Peyer's patch (tissue), 4 donors: ENCODE results near the gene IL4I1. TPM values are rescaled to one million over a fixed set of nuclear protein-coding genes. Genes with fewer than 3 reads are reported as not detected.

Experiments used
- DNase-seq, 3 donors: peaks; one replicate each; pipeline ENCODE4 v3.0.0-alpha.2; 2017 to 2019
- H3K27ac ChIP-seq, 4 donors: fragments of 200-600 bp; sonication (generic); one replicate each; pipeline ENCODE4 v1.5.1; 2016 to 2019
- H3K27me3 ChIP-seq, 2 donors: fragments of 200-600 bp; sonication (generic); one replicate each; pipeline ENCODE4 v1.5.1; 2019
- H3K36me3 ChIP-seq, 3 donors: fragments of 200-600 bp; sonication (generic); one replicate each; pipeline ENCODE4 v1.5.1; 2016 to 2019
- H3K4me1 ChIP-seq, 4 donors: fragments of 200-600 bp; sonication (generic); one replicate each; pipeline ENCODE4 v1.5.1; 2016 to 2019
- H3K4me3 ChIP-seq, 4 donors: fragments of 200-600 bp; sonication (generic); 1 replicate in 3 of 4; 2 replicates in 1 of 4; pipeline ENCODE4 v1.5.1; 2016 to 2019; ENCODE audit warnings: mild to moderate bottlenecking in 1 of 4
- H3K9me3 ChIP-seq, 4 donors: fragments of 200-600 bp; sonication (generic); one replicate each; pipeline ENCODE4 v1.5.1; 2016 to 2019; ENCODE audit warnings: mild to moderate bottlenecking in 1 of 4
- CTCF ChIP-seq, 6 experiments: fragments of 450-650 bp in 4 of 6; fragments of 200-600 bp in 2 of 6; sonication (generic) in 1 of 6; IDR thresholded peaks; one replicate each; pipeline ENCODE4 v1.5.1; 2017 to 2019; ENCODE audit warnings: antibody characterized with exemption in 6 of 6, mild to moderate bottlenecking in 3 of 6, moderate library complexity in 1 of 6
- POLR2A ChIP-seq, 2 donors: fragments of 450-650 bp; IDR thresholded peaks; one replicate each; pipeline ENCODE4 v1.5.1; 2017; ENCODE audit warnings: antibody characterized with exemption in 2 of 2, mild to moderate bottlenecking in 2 of 2, moderate library complexity in 2 of 2
- total RNA-seq, 4 donors: library from RNA; depleted of rRNA; stranded (reverse); fragments of >200 nt; gene quantifications; one replicate each; pipeline ENCODE4 v1.1.0, GENCODE V29; 2016

Gene IL4I1
- total RNA-seq, 4 donors from 2014 or later, result not detected

GRCh38 chr19:49872245-49873128 is 24.2 kb downstream of the IL4I1 start:
- Histone ChIP-seq H3K27me3 (no peaks in the 10 kb centered on the region), H3K9me3 (no peaks in the 10 kb centered on the region), H3K36me3 (peaks cover 0 to 15% (median 0%) of the 10 kb centered on the region in 3 donors), H3K27ac (no peak overlapping the region), H3K4me1 (peaks cover 6 to 41% (median 14%) of the 10 kb centered on the region in 4 donors), H3K4me3 (no peak overlapping the region)
- TF ChIP-seq POLR2A (IDR thresholded peaks at IDR 0.05) (no peak), CTCF (IDR thresholded peaks at IDR 0.05) (no peak)
- no peak for DNase-seq

- H3K4me3 ChIP-seq, result no peak overlapping the region
- DNase-seq, result no peak
- TF ChIP-seq POLR2A (IDR thresholded peaks at IDR 0.05), result no peak
- TF ChIP-seq CTCF (IDR thresholded peaks at IDR 0.05), result no peak
- no peaks in the 10 kb centered on the region for H3K9me3 ChIP-seq
- H3K27me3 ChIP-seq, result no peaks in the 10 kb centered on the region
- H3K27ac ChIP-seq, result no peak overlapping the region
- H3K36me3 ChIP-seq, result peaks cover 0 to 15% (median 0%) of the 10 kb centered on the region in 3 donors
- H3K4me1 ChIP-seq, result peaks cover 6 to 43% (median 16%) of the 10 kb centered on the region in 4 donors
Observed at GRCh38 chr19:49871349-49871985, 25.2 kb downstream of the IL4I1 start.

- no peaks in the 10 kb centered on the region for H3K9me3 ChIP-seq
- no peak for DNase-seq
- TF ChIP-seq CTCF (IDR thresholded peaks at IDR 0.05) (no peak), POLR2A (IDR thresholded peaks at IDR 0.05) (no peak)
- H3K36me3 ChIP-seq, result peaks cover 0 to 15% (median 0%) of the 10 kb centered on the region in 3 donors
- H3K4me1 ChIP-seq, result peaks cover 5 to 49% (median 24%) of the 10 kb centered on the region in 4 donors
- H3K27ac ChIP-seq, result peak overlapping the region; percentile 85 to 95 (median 91)
- H3K4me3 ChIP-seq, result peak overlapping the region; percentile 51 to 65 (median 62)
- H3K27me3 ChIP-seq, result no peaks in the 10 kb centered on the region
Observed at GRCh38 chr19:49870309-49870901, 26.3 kb downstream of the IL4I1 start.

GRCh38 chr19:49869484-49870308 is 27.0 kb downstream of the IL4I1 start:
- Histone ChIP-seq H3K4me3 (peak overlapping the region; percentile 51 to 65 (median 62)), H3K27ac (peak overlapping the region; percentile 85 to 95 (median 91)), H3K9me3 (no peaks in the 10 kb centered on the region), H3K27me3 (no peaks in the 10 kb centered on the region), H3K4me1 (peaks cover 4 to 48% (median 24%) of the 10 kb centered on the region in 4 donors), H3K36me3 (peaks cover 0 to 15% (median 0%) of the 10 kb centered on the region in 3 donors)
- TF ChIP-seq CTCF (IDR thresholded peaks at IDR 0.05) (peak in 2 of 6 experiments; percentile 33 to 36), POLR2A (IDR thresholded peaks at IDR 0.05) (peak; percentile 64 to 80)
- DNase-seq, result peak; percentile 92 to 98 (median 98)

GRCh38 chr19:49869009-49869483 is 27.6 kb downstream of the IL4I1 start:
- Histone ChIP-seq H3K4me1 (peaks cover 4 to 45% (median 24%) of the 10 kb centered on the region in 4 donors), H3K9me3 (no peaks in the 10 kb centered on the region), H3K27me3 (no peaks in the 10 kb centered on the region), H3K27ac (peak overlapping the region; percentile 85 to 93 (median 91)), H3K4me3 (peak overlapping the region; percentile 37 to 51 (median 50)), H3K36me3 (peaks cover 0 to 17% (median 0%) of the 10 kb centered on the region in 3 donors)
- no peak for TF ChIP-seq CTCF (IDR thresholded peaks at IDR 0.05)
- no peak for TF ChIP-seq POLR2A (IDR thresholded peaks at IDR 0.05)
- no peak for DNase-seq
